Muscle layer of duodenum (tissue), 2 donors: ENCODE data around the gene ITPRID1.

Experiments
- H3K27ac ChIP-seq: one replicate; pipeline ENCODE4 v1.7.0; 2013; ENCODE audit warnings: mild to moderate bottlenecking, low read length
- H3K27me3 ChIP-seq: one replicate; pipeline ENCODE4 v1.7.0; 2013; ENCODE audit warnings: low read depth, mild to moderate bottlenecking, control low read depth, low read length
- H3K36me3 ChIP-seq, 2 donors: one replicate each; pipeline ENCODE4 v1.7.0; 2013; ENCODE audit warnings: low read length in 2 of 2, control low read depth in 1 of 2, mild to moderate bottlenecking in 1 of 2; ENCODE audit not compliant: insufficient read depth in 2 of 2, control insufficient read depth in 1 of 2
- H3K4me1 ChIP-seq, 2 donors: one replicate each; pipeline ENCODE4 v1.7.0; 2013; ENCODE audit warnings: low read length in 2 of 2, mild to moderate bottlenecking in 2 of 2, control low read depth in 1 of 2, moderate library complexity in 1 of 2; ENCODE audit not compliant: insufficient read depth in 2 of 2, control insufficient read depth in 1 of 2
- H3K4me3 ChIP-seq, 2 donors: one replicate each; pipeline ENCODE4 v1.7.0; 2013; ENCODE audit warnings: low read length in 2 of 2, low read depth in 1 of 2, mild to moderate bottlenecking in 1 of 2
- H3K9me3 ChIP-seq, 2 donors: one replicate each; pipeline ENCODE4 v1.7.0; 2013; ENCODE audit warnings: low read length in 2 of 2, control low read depth in 1 of 2, mild to moderate bottlenecking in 1 of 2; ENCODE audit not compliant: control insufficient read depth in 1 of 2
- donor health status: healthy.

Gene ITPRID1

DNA sequence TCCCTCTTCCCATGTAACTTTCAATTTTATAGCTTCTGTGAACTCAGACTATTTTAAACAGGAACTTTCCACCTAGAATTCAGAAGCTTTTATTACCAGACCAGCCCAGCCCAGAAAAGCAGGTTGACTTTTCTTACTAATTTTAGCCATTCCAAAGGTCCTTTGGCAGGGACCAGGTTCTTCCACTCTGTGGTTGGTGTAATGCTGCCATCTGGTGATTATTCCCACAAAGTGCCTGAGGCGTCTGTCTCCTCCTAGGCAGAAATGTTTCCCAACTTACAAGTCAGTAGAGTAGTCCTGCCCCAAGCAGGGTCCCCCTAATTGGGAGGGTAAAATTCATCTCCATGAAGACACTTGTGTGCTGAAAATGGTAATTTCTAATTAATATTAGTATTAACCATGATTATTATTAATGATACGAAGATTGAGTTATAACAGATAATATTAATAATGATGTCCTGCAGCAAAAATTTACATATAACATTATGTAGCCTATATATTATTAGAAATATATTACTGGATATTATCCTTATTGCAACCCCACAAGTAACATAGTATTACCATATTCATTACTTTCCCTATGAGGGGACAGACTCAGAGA lies 120.1 kb downstream of the ITPRID1 start:
- no peak overlapping the region for H3K4me3 ChIP-seq
- H3K27ac ChIP-seq, result no peak overlapping the region
- H3K4me1 ChIP-seq, result no peaks in the 10 kb centered on the region
- no peaks in the 10 kb centered on the region for H3K36me3 ChIP-seq
- no peaks in the 10 kb centered on the region for H3K27me3 ChIP-seq
- H3K9me3 ChIP-seq, result no peaks in the 10 kb centered on the region

DNA sequence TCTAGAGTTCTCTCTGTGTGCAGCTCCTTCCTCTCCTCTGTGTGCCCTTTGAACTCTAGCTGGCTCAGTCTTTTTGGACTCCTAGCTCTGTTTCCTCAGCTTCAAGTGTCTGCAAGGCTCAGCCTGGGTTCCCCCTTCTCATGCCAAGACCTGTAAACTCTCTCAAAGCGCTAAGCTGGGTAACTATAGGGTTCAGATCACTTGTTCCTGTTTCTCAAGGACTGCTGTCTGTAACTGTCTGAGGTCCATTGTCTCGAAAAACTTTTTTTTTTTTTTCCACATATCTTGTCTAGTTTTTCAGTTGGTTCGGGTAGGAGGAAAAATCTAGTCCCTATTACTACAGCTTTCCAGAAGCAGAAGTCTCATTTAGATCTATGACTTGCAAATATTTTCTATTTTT lies 126.5 kb downstream of the ITPRID1 start:
- H3K27me3 ChIP-seq, result no peaks in the 10 kb centered on the region
- no peaks in the 10 kb centered on the region for H3K9me3 ChIP-seq
- H3K4me3 ChIP-seq, result no peak overlapping the region
- no peaks in the 10 kb centered on the region for H3K36me3 ChIP-seq
- no peaks in the 10 kb centered on the region for H3K4me1 ChIP-seq
- no peak overlapping the region for H3K27ac ChIP-seq

DNA sequence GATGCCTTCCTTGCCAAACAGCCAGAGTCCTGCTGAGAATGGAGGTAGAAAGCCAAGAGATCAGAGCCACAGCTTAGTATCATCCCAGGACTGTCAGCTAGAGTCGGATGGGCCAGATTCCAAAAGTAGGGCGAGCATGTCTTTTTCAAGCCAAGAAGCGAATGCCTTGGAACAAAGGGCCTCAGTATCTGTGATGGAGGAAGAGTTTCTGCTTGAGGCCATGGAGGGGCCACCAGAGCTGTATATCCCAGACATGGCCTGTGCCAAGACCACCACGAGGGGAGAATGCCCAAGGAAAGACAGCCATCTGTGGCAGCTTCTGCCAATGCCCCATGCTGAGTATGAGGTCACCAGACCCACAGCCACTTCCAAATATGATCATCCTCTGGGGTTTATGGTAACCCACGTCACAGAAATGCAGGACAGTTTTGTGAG lies 128.8 kb downstream of the ITPRID1 start:
- H3K36me3 ChIP-seq, result no peaks in the 10 kb centered on the region
- no peaks in the 10 kb centered on the region for H3K27me3 ChIP-seq
- no peak overlapping the region for H3K27ac ChIP-seq
- H3K4me3 ChIP-seq, result no peak overlapping the region
- H3K4me1 ChIP-seq, result no peaks in the 10 kb centered on the region
- no peaks in the 10 kb centered on the region for H3K9me3 ChIP-seq

DNA sequence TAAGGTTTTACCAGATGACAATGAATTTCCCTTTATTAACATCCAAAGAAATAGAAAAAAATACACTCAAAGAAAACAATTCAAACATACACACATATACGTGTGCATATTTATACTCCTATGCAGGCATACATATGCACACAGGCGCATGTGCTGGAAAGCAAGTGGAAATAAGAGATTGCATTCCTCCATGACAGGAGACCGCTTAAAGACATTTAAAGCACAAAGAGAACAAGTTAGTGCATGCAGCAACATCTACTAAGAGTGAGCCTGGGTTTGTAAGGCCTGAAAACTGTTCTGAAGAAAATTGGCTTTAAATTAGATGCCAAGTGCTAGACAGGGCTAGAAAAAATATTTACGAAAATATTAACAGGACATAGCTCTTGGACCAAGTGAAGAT lies 133.1 kb downstream of the ITPRID1 start:
- H3K4me1 ChIP-seq, result no peaks in the 10 kb centered on the region
- no peaks in the 10 kb centered on the region for H3K36me3 ChIP-seq
- no peaks in the 10 kb centered on the region for H3K9me3 ChIP-seq
- no peaks in the 10 kb centered on the region for H3K27me3 ChIP-seq
- H3K27ac ChIP-seq, result no peak overlapping the region
- H3K4me3 ChIP-seq, result no peak overlapping the region

GRCh38 chr7:31647511-31647910 lies 133.6 kb downstream of the ITPRID1 start:
- H3K27ac ChIP-seq, result no peak overlapping the region
- no peaks in the 10 kb centered on the region for H3K36me3 ChIP-seq
- no peaks in the 10 kb centered on the region for H3K4me1 ChIP-seq
- H3K27me3 ChIP-seq, result no peaks in the 10 kb centered on the region
- H3K4me3 ChIP-seq, result no peak overlapping the region
- no peaks in the 10 kb centered on the region for H3K9me3 ChIP-seq

GRCh38 chr7:31648288-31648687 lies 134.4 kb downstream of the ITPRID1 start:
- no peaks in the 10 kb centered on the region for H3K9me3 ChIP-seq
- H3K4me3 ChIP-seq, result no peak overlapping the region
- H3K4me1 ChIP-seq, result no peaks in the 10 kb centered on the region
- H3K36me3 ChIP-seq, result no peaks in the 10 kb centered on the region
- no peaks in the 10 kb centered on the region for H3K27me3 ChIP-seq
- H3K27ac ChIP-seq, result no peak overlapping the region

- H3K4me1 ChIP-seq, result no peaks in the 10 kb centered on the region
- no peaks in the 10 kb centered on the region for H3K9me3 ChIP-seq
- no peaks in the 10 kb centered on the region for H3K27me3 ChIP-seq
- no peak overlapping the region for H3K4me3 ChIP-seq
- no peak overlapping the region for H3K27ac ChIP-seq
- H3K36me3 ChIP-seq, result no peaks in the 10 kb centered on the region
Measured at GRCh38 chr7:31648880-31649279, 135.0 kb downstream of the ITPRID1 start.

DNA sequence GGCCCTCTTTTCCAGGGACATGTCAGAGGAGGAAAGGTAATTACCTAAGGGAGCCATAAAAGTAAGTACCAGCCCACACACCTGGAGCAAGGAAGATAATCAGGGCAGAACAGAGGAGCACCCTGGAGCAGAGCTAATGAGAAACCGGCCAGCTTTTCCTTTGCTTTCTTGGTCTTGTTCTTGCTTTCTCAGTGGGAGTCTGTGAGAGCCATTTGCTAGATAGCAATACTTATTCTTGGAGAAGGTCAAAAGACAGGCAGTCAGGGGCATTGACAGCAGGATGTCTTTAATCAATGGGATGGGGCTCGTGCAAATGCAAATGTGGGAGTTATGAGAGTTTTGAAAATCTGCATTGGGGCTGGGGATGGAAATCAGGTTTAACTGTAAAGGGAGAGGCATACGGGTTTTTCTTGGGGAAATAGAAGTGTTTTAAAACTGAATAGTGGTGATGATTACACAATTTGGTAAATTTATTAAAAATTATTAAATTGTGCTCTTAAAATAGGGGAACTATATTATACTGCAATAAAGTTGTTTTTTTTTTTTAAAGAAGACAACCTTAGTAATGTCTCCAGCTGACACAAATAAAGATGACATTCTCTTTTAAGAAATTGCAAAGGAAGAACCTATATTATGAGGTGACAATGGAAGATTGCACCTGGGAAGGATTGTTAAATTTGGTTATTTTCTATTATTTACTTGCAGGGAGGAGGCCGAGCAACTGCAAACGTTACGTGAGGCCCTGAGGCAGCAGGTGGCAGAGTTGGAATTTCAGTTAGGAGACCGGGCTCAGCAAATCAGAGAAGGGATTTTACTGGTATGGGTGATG lies 137.6 kb downstream of the ITPRID1 start:
- Histone ChIP-seq H3K9me3 (no peaks in the 10 kb centered on the region), H3K36me3 (no peaks in the 10 kb centered on the region), H3K4me1 (no peaks in the 10 kb centered on the region), H3K27me3 (no peaks in the 10 kb centered on the region), H3K27ac (no peak overlapping the region), H3K4me3 (no peak overlapping the region)

DNA sequence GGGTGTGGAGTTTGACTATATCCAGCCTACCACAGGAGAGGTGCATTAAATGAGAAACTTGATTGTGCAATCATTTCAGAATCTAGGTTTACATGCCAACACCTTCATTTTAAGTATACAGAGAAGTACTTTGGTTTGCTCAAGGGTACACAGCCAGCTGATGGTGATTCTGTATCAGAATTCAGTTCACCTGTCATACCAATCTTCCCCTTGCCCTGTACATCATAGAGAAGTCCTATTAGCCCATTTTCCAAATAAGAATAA lies 138.1 kb downstream of the ITPRID1 start:
- H3K27me3 ChIP-seq, result no peaks in the 10 kb centered on the region
- H3K4me3 ChIP-seq, result no peak overlapping the region
- no peaks in the 10 kb centered on the region for H3K9me3 ChIP-seq
- no peaks in the 10 kb centered on the region for H3K36me3 ChIP-seq
- no peaks in the 10 kb centered on the region for H3K4me1 ChIP-seq
- H3K27ac ChIP-seq, result no peak overlapping the region

- Histone ChIP-seq H3K27me3 (no peaks in the 10 kb centered on the region), H3K4me3 (no peak overlapping the region), H3K4me1 (no peaks in the 10 kb centered on the region), H3K27ac (no peak overlapping the region), H3K9me3 (no peaks in the 10 kb centered on the region), H3K36me3 (no peaks in the 10 kb centered on the region)
Measured at GRCh38 chr7:31663072-31663471, 149.2 kb downstream of the ITPRID1 start.

DNA sequence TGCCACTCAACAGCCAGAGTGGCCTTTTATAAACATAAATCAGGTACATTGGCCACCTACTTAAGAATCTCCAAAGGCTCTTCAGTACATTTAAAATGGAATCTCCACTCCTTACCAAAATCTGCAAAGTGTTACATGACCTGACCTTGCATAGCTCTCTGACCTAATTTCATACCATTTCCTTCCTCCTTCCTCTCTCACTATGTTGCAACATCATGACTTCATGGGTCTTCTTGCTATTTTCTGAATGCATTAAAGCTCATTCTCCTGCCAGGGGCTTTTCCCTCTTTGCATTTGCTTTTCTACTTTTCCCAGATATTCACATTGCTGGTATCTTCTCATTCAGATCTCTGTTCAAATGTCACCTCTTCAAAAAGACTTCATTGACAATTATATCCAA lies 151.0 kb downstream of the ITPRID1 start:
- no peaks in the 10 kb centered on the region for H3K36me3 ChIP-seq
- H3K27ac ChIP-seq, result no peak overlapping the region
- no peak overlapping the region for H3K4me3 ChIP-seq
- H3K27me3 ChIP-seq, result no peaks in the 10 kb centered on the region
- no peaks in the 10 kb centered on the region for H3K4me1 ChIP-seq
- no peaks in the 10 kb centered on the region for H3K9me3 ChIP-seq

GRCh38 chr7:31665546-31665945 lies 151.7 kb downstream of the ITPRID1 start:
- Histone ChIP-seq H3K36me3 (no peaks in the 10 kb centered on the region), H3K9me3 (no peaks in the 10 kb centered on the region), H3K27me3 (no peaks in the 10 kb centered on the region), H3K4me1 (no peaks in the 10 kb centered on the region), H3K4me3 (no peak overlapping the region), H3K27ac (no peak overlapping the region)
